ENCODE results near the gene TXNRD3. TPM values are rescaled to one million over a fixed set of nuclear protein-coding genes. Genes with fewer than 3 reads are reported as not detected.
A peak's percentile ranks its signal among the peaks of the same experiment; 100 is the strongest.

Gene TXNRD3
- total RNA-seq, 6 donors from 2014 or later: 7.6 to 14.4 (median 12.4) TPM

- H3K4me3 ChIP-seq: no peak overlapping the region
- DNase-seq (no peak), ATAC-seq (ENCODE audit: low FRiP score in 2 of 2) (no peak)
- no peaks in the 10 kb centered on the region for H3K4me1 ChIP-seq
- no peaks in the 10 kb centered on the region for H3K36me3 ChIP-seq
- TF ChIP-seq EP300 (IDR thresholded peaks at IDR 0.05) (no peak), POLR2A (IDR thresholded peaks at IDR 0.05) (no peak), POLR2AphosphoS5 (IDR thresholded peaks at IDR 0.05) (no peak)
- TF ChIP-seq, protein P1, sequence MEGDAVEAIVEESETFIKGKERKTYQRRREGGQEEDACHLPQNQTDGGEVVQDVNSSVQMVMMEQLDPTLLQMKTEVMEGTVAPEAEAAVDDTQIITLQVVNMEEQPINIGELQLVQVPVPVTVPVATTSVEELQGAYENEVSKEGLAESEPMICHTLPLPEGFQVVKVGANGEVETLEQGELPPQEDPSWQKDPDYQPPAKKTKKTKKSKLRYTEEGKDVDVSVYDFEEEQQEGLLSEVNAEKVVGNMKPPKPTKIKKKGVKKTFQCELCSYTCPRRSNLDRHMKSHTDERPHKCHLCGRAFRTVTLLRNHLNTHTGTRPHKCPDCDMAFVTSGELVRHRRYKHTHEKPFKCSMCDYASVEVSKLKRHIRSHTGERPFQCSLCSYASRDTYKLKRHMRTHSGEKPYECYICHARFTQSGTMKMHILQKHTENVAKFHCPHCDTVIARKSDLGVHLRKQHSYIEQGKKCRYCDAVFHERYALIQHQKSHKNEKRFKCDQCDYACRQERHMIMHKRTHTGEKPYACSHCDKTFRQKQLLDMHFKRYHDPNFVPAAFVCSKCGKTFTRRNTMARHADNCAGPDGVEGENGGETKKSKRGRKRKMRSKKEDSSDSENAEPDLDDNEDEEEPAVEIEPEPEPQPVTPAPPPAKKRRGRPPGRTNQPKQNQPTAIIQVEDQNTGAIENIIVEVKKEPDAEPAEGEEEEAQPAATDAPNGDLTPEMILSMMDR (IDR thresholded peaks at IDR 0.05): no peak
- H3K27me3 ChIP-seq: no peaks in the 10 kb centered on the region
- H3K27ac ChIP-seq: no peak overlapping the region
- no peaks in the 10 kb centered on the region for H3K9me3 ChIP-seq
- WGBS, 2 donors: 100% methylated on average over 1 of the region's 1 CpG
Measured at GRCh38 chr3:126622694-126623093, 32.2 kb downstream of the TXNRD3 start.

- DNase-seq (no peak), ATAC-seq (ENCODE audit: low FRiP score in 2 of 2) (no peak)
- H3K4me1 ChIP-seq: no peaks in the 10 kb centered on the region
- 92 to 100% methylated on average over 2 of the region's 2 CpGs for WGBS, 2 donors
- H3K27me3 ChIP-seq: no peaks in the 10 kb centered on the region
- TF ChIP-seq EP300 (IDR thresholded peaks at IDR 0.05): no peak
- no peak for TF ChIP-seq POLR2AphosphoS5 (IDR thresholded peaks at IDR 0.05)
- no peak for TF ChIP-seq POLR2A (IDR thresholded peaks at IDR 0.05)
- TF ChIP-seq, protein P1 (IDR thresholded peaks at IDR 0.05): no peak
- H3K4me3 ChIP-seq: no peak overlapping the region
- no peaks in the 10 kb centered on the region for H3K36me3 ChIP-seq
- H3K27ac ChIP-seq: no peak overlapping the region
- no peaks in the 10 kb centered on the region for H3K9me3 ChIP-seq
Measured at GRCh38 chr3:126621627-126622345, 33.1 kb downstream of the TXNRD3 start.

DNA sequence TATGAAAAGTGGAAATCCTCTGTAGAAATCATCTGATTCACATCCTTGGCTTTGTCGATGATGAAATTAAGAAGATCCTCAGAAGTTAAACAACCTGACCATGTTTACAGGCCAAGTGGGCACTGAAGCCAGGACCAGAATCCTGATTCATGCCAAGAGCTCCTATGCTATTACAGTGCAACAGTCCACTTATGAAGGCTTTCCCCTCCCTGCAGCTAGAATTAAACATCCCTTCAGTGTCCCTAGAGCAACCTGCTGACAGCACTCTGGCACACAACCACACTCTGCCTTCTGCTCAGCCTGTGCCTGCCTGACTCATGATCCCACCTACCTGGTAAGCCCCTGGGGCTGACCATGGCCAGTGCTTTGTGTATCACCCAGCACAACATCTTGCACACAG, 33.8 kb downstream of the TXNRD3 start:
- no peaks in the 10 kb centered on the region for H3K36me3 ChIP-seq
- H3K27ac ChIP-seq: no peak overlapping the region
- ATAC-seq (ENCODE audit: low FRiP score in 2 of 2) (peak in 1 of 2 donors; percentile 11), DNase-seq (no peak)
- no peaks in the 10 kb centered on the region for H3K9me3 ChIP-seq
- no peaks in the 10 kb centered on the region for H3K4me1 ChIP-seq
- no peaks in the 10 kb centered on the region for H3K27me3 ChIP-seq
- no peak overlapping the region for H3K4me3 ChIP-seq
- no peak for TF ChIP-seq POLR2AphosphoS5 (IDR thresholded peaks at IDR 0.05)
- TF ChIP-seq, protein P1 (IDR thresholded peaks at IDR 0.05): no peak
- no peak for TF ChIP-seq EP300 (IDR thresholded peaks at IDR 0.05)
- no peak for TF ChIP-seq POLR2A (IDR thresholded peaks at IDR 0.05)
- WGBS, 2 donors: 95 to 100% methylated on average over 1 of the region's 1 CpG

GRCh38 chr3:126620738-126621137, 34.2 kb downstream of the TXNRD3 start:
- DNase-seq: no peak
- WGBS, 2 donors: 87 to 93% methylated on average over 7 of the region's 7 CpGs

More at GRCh38 chr3:126620738-126621137, 34.2 kb downstream of the TXNRD3 start:
- ATAC-seq (ENCODE audit: low FRiP score in 2 of 2): peak in 1 of 2 donors; percentile 45
- no peak for TF ChIP-seq POLR2A (IDR thresholded peaks at IDR 0.05)
- TF ChIP-seq, protein P1 (IDR thresholded peaks at IDR 0.05): no peak
- no peak for TF ChIP-seq EP300 (IDR thresholded peaks at IDR 0.05)
- TF ChIP-seq POLR2AphosphoS5 (IDR thresholded peaks at IDR 0.05): no peak
- peaks cover 0 to 3% (median 0%) of the 10 kb centered on the region in 4 donors for H3K36me3 ChIP-seq
- H3K4me3 ChIP-seq: no peak overlapping the region
- no peaks in the 10 kb centered on the region for H3K27me3 ChIP-seq
- H3K9me3 ChIP-seq: no peaks in the 10 kb centered on the region
- H3K27ac ChIP-seq: no peak overlapping the region
- no peaks in the 10 kb centered on the region for H3K4me1 ChIP-seq

Measured in upper lobe of left lung (tissue), 6 donors.